Liver (tissue), 3 donors: Measurements from ENCODE around the gene LLGL2.

Source experiments
- EGR1 ChIP-seq, 2 donors: IDR thresholded peaks; 2 replicates each; pipeline ENCODE4 v1.6.1; 2016 to 2018; ENCODE audit warnings: antibody characterized with exemption in 2 of 2, low read depth in 2 of 2
- FOXA1 ChIP-seq: IDR thresholded peaks from 2 replicates; pipeline ENCODE4 v1.6.1; 2016; ENCODE audit warnings: antibody characterized with exemption
- GABPA ChIP-seq, 2 donors: IDR thresholded peaks in 1 of 2; conservative IDR thresholded peaks in 1 of 2; 2 replicates each; pipeline ENCODE4 v1.6.1; 2016; ENCODE audit warnings: antibody characterized with exemption in 2 of 2, mild to moderate bottlenecking in 1 of 2, moderate library complexity in 1 of 2
- HNF4A ChIP-seq, 2 donors: conservative IDR thresholded peaks; 2 replicates each; pipeline ENCODE4 v1.6.1; 2016; ENCODE audit warnings: antibody characterized with exemption in 2 of 2, mild to moderate bottlenecking in 2 of 2
- JUND ChIP-seq, 2 donors: IDR thresholded peaks; 2 replicates each; pipeline ENCODE4 v1.6.1; 2016; ENCODE audit warnings: antibody characterized with exemption in 2 of 2
- RAD21 ChIP-seq, 2 donors: IDR thresholded peaks; 2 replicates each; pipeline ENCODE4 v1.6.1; 2016; ENCODE audit warnings: antibody characterized with exemption in 2 of 2, mild to moderate bottlenecking in 2 of 2
- SP1 ChIP-seq: IDR thresholded peaks from 2 replicates; pipeline ENCODE4 v1.6.1; 2018; ENCODE audit warnings: antibody characterized with exemption, mild to moderate bottlenecking
- TAF1 ChIP-seq: conservative IDR thresholded peaks from 2 replicates; pipeline ENCODE4 v1.6.1; 2016; ENCODE audit warnings: antibody characterized with exemption, mild to moderate bottlenecking
- YY1 ChIP-seq: IDR thresholded peaks from 2 replicates; pipeline ENCODE4 v1.6.1; 2016; ENCODE audit warnings: antibody characterized with exemption, mild to moderate bottlenecking
- TF ChIP-seq, protein P1 (sequence below): fragments of 150-350 bp; IDR thresholded peaks from 2 replicates; pipeline ENCODE4 v1.5.1; 2017; ENCODE audit warnings: improper control_type of control experiment, low read depth, low read length; ENCODE audit not compliant: missing input control
- TF ChIP-seq, protein P2 (sequence below): IDR thresholded peaks from 2 replicates; pipeline ENCODE4 v1.6.1; 2016; ENCODE audit warnings: antibody characterized with exemption
- TF ChIP-seq, protein P3 (sequence below): IDR thresholded peaks from 2 replicates; pipeline ENCODE4 v1.6.1; 2016; ENCODE audit warnings: antibody characterized with exemption
- TF ChIP-seq, protein P4 (sequence below): IDR thresholded peaks from 2 replicates; pipeline ENCODE4 v1.6.1; 2016; ENCODE audit warnings: antibody characterized with exemption, mild to moderate bottlenecking
- TF ChIP-seq, protein P5 (sequence below): IDR thresholded peaks from 2 replicates; pipeline ENCODE4 v1.6.1; 2016; ENCODE audit warnings: antibody characterized with exemption
- donor health status: healthy.
- donor health status: healthy.

DNA sequence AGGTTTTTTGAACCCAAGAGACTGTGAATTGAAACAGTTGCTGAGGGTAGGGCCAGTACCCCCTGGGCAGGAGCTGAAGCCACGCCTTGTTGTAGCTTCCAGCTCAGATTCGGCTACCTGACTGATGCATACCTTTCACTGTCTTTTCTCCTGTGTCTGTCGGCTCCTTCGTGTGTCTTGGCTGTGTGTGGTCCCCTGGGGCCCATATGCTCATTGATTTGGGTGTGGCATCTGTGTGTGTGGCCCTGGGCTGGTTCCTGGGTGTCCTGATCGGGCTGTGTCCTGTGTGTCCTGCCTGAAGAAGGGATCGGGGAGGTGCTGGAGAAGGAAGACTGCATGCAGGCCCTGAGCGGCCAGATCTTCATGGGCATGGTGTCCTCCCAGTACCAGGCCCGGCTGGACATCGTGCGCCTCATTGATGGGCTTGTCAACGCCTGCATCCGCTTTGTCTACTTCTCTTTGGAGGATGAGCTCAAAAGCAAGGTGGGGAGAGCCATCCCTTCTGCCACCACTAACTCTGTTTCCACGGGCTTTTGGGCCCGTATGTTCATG lies 31.1 kb upstream of the LLGL2 start:
- TF ChIP-seq, protein P1, sequence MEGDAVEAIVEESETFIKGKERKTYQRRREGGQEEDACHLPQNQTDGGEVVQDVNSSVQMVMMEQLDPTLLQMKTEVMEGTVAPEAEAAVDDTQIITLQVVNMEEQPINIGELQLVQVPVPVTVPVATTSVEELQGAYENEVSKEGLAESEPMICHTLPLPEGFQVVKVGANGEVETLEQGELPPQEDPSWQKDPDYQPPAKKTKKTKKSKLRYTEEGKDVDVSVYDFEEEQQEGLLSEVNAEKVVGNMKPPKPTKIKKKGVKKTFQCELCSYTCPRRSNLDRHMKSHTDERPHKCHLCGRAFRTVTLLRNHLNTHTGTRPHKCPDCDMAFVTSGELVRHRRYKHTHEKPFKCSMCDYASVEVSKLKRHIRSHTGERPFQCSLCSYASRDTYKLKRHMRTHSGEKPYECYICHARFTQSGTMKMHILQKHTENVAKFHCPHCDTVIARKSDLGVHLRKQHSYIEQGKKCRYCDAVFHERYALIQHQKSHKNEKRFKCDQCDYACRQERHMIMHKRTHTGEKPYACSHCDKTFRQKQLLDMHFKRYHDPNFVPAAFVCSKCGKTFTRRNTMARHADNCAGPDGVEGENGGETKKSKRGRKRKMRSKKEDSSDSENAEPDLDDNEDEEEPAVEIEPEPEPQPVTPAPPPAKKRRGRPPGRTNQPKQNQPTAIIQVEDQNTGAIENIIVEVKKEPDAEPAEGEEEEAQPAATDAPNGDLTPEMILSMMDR = no peak
- no peak for TF ChIP-seq TAF1
- TF ChIP-seq JUND (IDR thresholded peaks at IDR 0.05) = no peak
- TF ChIP-seq, protein P2, sequence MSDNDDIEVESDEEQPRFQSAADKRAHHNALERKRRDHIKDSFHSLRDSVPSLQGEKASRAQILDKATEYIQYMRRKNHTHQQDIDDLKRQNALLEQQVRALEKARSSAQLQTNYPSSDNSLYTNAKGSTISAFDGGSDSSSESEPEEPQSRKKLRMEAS = no peak
- TF ChIP-seq GABPA (IDR thresholded peaks at IDR 0.05 in 1 of 2, conservative IDR thresholded peaks at IDR 0.05 in 1 of 2) = no peak
- TF ChIP-seq, protein P3, sequence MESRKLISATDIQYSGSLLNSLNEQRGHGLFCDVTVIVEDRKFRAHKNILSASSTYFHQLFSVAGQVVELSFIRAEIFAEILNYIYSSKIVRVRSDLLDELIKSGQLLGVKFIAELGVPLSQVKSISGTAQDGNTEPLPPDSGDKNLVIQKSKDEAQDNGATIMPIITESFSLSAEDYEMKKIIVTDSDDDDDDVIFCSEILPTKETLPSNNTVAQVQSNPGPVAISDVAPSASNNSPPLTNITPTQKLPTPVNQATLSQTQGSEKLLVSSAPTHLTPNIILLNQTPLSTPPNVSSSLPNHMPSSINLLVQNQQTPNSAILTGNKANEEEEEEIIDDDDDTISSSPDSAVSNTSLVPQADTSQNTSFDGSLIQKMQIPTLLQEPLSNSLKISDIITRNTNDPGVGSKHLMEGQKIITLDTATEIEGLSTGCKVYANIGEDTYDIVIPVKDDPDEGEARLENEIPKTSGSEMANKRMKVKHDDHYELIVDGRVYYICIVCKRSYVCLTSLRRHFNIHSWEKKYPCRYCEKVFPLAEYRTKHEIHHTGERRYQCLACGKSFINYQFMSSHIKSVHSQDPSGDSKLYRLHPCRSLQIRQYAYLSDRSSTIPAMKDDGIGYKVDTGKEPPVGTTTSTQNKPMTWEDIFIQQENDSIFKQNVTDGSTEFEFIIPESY = no peak
- TF ChIP-seq, protein P4, sequence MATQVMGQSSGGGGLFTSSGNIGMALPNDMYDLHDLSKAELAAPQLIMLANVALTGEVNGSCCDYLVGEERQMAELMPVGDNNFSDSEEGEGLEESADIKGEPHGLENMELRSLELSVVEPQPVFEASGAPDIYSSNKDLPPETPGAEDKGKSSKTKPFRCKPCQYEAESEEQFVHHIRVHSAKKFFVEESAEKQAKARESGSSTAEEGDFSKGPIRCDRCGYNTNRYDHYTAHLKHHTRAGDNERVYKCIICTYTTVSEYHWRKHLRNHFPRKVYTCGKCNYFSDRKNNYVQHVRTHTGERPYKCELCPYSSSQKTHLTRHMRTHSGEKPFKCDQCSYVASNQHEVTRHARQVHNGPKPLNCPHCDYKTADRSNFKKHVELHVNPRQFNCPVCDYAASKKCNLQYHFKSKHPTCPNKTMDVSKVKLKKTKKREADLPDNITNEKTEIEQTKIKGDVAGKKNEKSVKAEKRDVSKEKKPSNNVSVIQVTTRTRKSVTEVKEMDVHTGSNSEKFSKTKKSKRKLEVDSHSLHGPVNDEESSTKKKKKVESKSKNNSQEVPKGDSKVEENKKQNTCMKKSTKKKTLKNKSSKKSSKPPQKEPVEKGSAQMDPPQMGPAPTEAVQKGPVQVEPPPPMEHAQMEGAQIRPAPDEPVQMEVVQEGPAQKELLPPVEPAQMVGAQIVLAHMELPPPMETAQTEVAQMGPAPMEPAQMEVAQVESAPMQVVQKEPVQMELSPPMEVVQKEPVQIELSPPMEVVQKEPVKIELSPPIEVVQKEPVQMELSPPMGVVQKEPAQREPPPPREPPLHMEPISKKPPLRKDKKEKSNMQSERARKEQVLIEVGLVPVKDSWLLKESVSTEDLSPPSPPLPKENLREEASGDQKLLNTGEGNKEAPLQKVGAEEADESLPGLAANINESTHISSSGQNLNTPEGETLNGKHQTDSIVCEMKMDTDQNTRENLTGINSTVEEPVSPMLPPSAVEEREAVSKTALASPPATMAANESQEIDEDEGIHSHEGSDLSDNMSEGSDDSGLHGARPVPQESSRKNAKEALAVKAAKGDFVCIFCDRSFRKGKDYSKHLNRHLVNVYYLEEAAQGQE = no peak
- TF ChIP-seq RAD21 (IDR thresholded peaks at IDR 0.05) = no peak
- no peak for TF ChIP-seq YY1
- TF ChIP-seq SP1 = no peak
- no peak for TF ChIP-seq FOXA1
- no peak for TF ChIP-seq EGR1 (IDR thresholded peaks at IDR 0.05; ENCODE audit: low read depth in 2 of 2)
- TF ChIP-seq, protein P5, sequence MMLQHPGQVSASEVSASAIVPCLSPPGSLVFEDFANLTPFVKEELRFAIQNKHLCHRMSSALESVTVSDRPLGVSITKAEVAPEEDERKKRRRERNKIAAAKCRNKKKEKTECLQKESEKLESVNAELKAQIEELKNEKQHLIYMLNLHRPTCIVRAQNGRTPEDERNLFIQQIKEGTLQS = no peak
- TF ChIP-seq HNF4A (conservative IDR thresholded peaks at IDR 0.05) = no peak
